DND-41 (cell line): Measurements from ENCODE around the gene ACSM6.
"Not testable (repeated sequence)": the region's sequence is repeated elsewhere in the genome, so short reads cannot be mapped to it uniquely, and the experiment has no call there.

ENCODE experiments used
- ATAC-seq: fragments of 200-7000 bp; cut with Tn5 transposase; 3 replicates; pipeline ENCODE4 v1.9.1; 2021; ENCODE audit warnings: low read depth; ENCODE audit not compliant: insufficient read depth
- DNase-seq: peaks from one replicate; pipeline ENCODE4 v3.0.0-alpha.2; 2020
- H2AFZ ChIP-seq: 2 replicates; pipeline ENCODE4 v1.6.0; 2012; ENCODE audit warnings: low read depth, low read length
- H3K27ac ChIP-seq: 2 replicates; pipeline ENCODE4 v1.5.1; 2012; ENCODE audit warnings: low read length, inconsistent platforms
- H3K27me3 ChIP-seq: fragments of 200-600 bp; sonication (generic); 2 replicates; pipeline ENCODE4 v1.6.0; 2012; ENCODE audit warnings: low read length, mild to moderate bottlenecking, inconsistent platforms; ENCODE audit not compliant: insufficient read depth, poor library complexity
- H3K36me3 ChIP-seq: 2 replicates; pipeline ENCODE4 v1.5.1; 2012; ENCODE audit warnings: low read length, inconsistent platforms; ENCODE audit not compliant: insufficient read depth
- H3K4me1 ChIP-seq: 2 replicates; pipeline ENCODE4 v1.5.1; 2012; ENCODE audit warnings: mild to moderate bottlenecking, low read length; ENCODE audit not compliant: insufficient read depth
- H3K4me2 ChIP-seq: 2 replicates; pipeline ENCODE4 v1.6.0; 2012; ENCODE audit warnings: mild to moderate bottlenecking, moderate library complexity, low read length, inconsistent platforms; ENCODE audit not compliant: insufficient read depth
- H3K4me3 ChIP-seq, 2 experiments: fragments of 200-600 bp in 1 of 2; shearing (Covaris generic) in 1 of 2; 2 replicates each; pipeline ENCODE4 v1.5.1; 2012 to 2016; ENCODE audit warnings: inconsistent platforms in 2 of 2, low read length in 2 of 2, mild to moderate bottlenecking in 2 of 2, low read depth in 1 of 2, moderate library complexity in 1 of 2
- H3K79me2 ChIP-seq: 2 replicates; pipeline ENCODE4 v1.6.0; 2012; ENCODE audit warnings: low read length, inconsistent platforms; ENCODE audit not compliant: insufficient read depth
- H3K9ac ChIP-seq: 2 replicates; pipeline ENCODE4 v1.6.0; 2012; ENCODE audit warnings: low read depth, mild to moderate bottlenecking, inconsistent platforms, low read length, moderate library complexity
- H3K9me3 ChIP-seq: 2 replicates; pipeline ENCODE4 v1.5.1; 2012; ENCODE audit warnings: low read length, moderate library complexity, mild to moderate bottlenecking, inconsistent platforms; ENCODE audit not compliant: insufficient read depth, severe bottlenecking
- H4K20me1 ChIP-seq: 2 replicates; pipeline ENCODE4 v1.6.0; 2012; ENCODE audit warnings: low read length; ENCODE audit not compliant: insufficient read depth
- EZH2 ChIP-seq: IDR thresholded peaks from 3 replicates; pipeline ENCODE4 v1.6.1; 2012; ENCODE audit warnings: borderline replicate concordance, low read depth, mild to moderate bottlenecking, moderate library complexity, low read length, inconsistent platforms; ENCODE audit not compliant: severe bottlenecking
- TF ChIP-seq, protein P1 (sequence below): IDR thresholded peaks from 2 replicates; pipeline ENCODE4 v1.5.1; 2012; ENCODE audit warnings: borderline replicate concordance, low read length, moderate library complexity, mild to moderate bottlenecking; ENCODE audit not compliant: poor library complexity, severe bottlenecking; ENCODE audit errors: extremely low read depth

ACSM6 gene

DNA sequence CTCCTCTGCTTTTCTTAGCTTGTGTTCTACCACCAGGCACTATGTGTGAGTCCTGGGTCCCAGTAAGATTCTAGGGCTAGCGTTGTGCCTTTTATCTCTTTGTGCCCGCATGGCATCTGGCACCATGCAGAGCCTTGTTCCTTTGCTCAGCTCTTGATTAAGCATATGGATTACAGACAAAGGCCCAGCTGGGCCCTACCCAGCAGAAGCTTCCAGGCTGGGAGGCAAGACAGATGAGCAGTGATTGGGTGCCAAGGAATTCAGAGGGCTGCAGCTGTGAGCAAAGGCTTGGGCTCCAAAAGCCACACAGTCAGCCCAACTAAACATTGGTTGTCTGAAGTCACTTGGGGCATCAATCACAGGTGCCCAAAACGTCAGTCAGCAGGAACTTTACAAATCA, 2.0 kb downstream of the ACSM6 start:
- H3K27ac ChIP-seq = no peak overlapping the region
- no peak for TF ChIP-seq EZH2
- TF ChIP-seq, protein P1, sequence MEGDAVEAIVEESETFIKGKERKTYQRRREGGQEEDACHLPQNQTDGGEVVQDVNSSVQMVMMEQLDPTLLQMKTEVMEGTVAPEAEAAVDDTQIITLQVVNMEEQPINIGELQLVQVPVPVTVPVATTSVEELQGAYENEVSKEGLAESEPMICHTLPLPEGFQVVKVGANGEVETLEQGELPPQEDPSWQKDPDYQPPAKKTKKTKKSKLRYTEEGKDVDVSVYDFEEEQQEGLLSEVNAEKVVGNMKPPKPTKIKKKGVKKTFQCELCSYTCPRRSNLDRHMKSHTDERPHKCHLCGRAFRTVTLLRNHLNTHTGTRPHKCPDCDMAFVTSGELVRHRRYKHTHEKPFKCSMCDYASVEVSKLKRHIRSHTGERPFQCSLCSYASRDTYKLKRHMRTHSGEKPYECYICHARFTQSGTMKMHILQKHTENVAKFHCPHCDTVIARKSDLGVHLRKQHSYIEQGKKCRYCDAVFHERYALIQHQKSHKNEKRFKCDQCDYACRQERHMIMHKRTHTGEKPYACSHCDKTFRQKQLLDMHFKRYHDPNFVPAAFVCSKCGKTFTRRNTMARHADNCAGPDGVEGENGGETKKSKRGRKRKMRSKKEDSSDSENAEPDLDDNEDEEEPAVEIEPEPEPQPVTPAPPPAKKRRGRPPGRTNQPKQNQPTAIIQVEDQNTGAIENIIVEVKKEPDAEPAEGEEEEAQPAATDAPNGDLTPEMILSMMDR = no peak
- H3K27me3 ChIP-seq = no peaks in the 10 kb centered on the region

GRCh38 chr10:95201736-95202135, 7.7 kb downstream of the ACSM6 start:
- ATAC-seq (no peak), DNase-seq (no peak)
- no peaks in the 10 kb centered on the region for H3K9me3 ChIP-seq
- H3K4me2 ChIP-seq = no peak overlapping the region
- TF ChIP-seq EZH2 = no peak
- H3K79me2 ChIP-seq = no peaks in the 10 kb centered on the region
- H3K9ac ChIP-seq = no peak overlapping the region
- H3K4me1 ChIP-seq = no peaks in the 10 kb centered on the region
- H3K4me3 ChIP-seq = no peak overlapping the region
- no peaks in the 10 kb centered on the region for H3K27me3 ChIP-seq
- H2AFZ ChIP-seq = no peak overlapping the region
- H3K36me3 ChIP-seq = no peaks in the 10 kb centered on the region
- no peak overlapping the region for H3K27ac ChIP-seq
- no peaks in the 10 kb centered on the region for H4K20me1 ChIP-seq

More for the DNA sequence above, 2.0 kb downstream of the ACSM6 start:
- no peaks in the 10 kb centered on the region for H3K9me3 ChIP-seq
- H3K4me2 ChIP-seq = no peak overlapping the region
- no peaks in the 10 kb centered on the region for H4K20me1 ChIP-seq
- no peak overlapping the region for H3K9ac ChIP-seq
- H3K79me2 ChIP-seq = no peaks in the 10 kb centered on the region
- no peaks in the 10 kb centered on the region for H3K36me3 ChIP-seq
- DNase-seq (no peak), ATAC-seq (no peak)
- H2AFZ ChIP-seq = no peak overlapping the region
- no peak overlapping the region for H3K4me3 ChIP-seq
- H3K4me1 ChIP-seq = no peaks in the 10 kb centered on the region

- H3K9ac ChIP-seq, H2AFZ ChIP-seq, DNase-seq, H3K27ac ChIP-seq, H3K36me3 ChIP-seq, ATAC-seq, H3K79me2 ChIP-seq, H3K9me3 ChIP-seq, H3K27me3 ChIP-seq, H3K4me1 ChIP-seq, H3K4me2 ChIP-seq, H4K20me1 ChIP-seq, H3K4me3 ChIP-seq: not testable (repeated sequence)
These were observed 8.8 kb downstream of the ACSM6 start for GRCh38 chr10:95202865-95203264.

DNA sequence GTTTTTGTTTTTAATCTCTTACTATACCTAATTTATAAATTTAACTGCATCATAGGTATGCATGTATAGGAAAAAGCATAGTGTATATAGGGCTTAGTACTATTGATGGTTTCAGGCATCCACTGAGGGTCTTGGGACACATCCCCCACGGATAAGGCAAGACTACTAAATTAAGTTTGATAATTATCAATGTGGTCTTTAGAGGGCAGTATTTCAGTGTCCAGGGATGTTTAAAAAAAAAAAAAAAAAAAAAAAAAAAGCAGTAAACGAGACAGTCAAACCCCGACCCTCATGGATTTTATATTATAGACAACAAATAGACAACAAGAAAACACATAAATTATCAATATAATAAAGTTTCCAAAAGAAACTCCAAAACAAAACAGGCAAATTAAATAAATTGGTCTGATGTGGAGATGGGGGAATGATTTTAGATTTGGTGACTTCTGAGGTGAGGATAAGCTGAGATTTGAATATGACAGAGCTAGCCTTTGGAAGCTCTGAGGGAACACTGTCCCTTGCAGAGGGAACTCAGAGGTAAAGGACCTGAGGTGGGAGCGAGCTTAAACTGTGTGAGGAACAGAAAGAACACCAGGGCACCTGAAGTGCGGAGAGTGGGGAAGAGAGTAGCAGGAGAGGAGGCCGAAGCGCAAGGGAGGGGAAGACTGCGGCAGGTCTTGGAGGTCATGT, 14.8 kb downstream of the ACSM6 start:
- H3K9ac ChIP-seq = no peak overlapping the region
- no peaks in the 10 kb centered on the region for H3K9me3 ChIP-seq
- H3K36me3 ChIP-seq = no peaks in the 10 kb centered on the region
- TF ChIP-seq, protein P1 = no peak
- TF ChIP-seq EZH2 = no peak
- H3K79me2 ChIP-seq = no peaks in the 10 kb centered on the region
- DNase-seq = no peak
- H3K4me3 ChIP-seq = no peak overlapping the region
- H3K27ac ChIP-seq = no peak overlapping the region
- no peak for ATAC-seq
- H3K4me1 ChIP-seq = no peaks in the 10 kb centered on the region
- no peak overlapping the region for H3K4me2 ChIP-seq
- H4K20me1 ChIP-seq = no peaks in the 10 kb centered on the region
- no peaks in the 10 kb centered on the region for H3K27me3 ChIP-seq
- H2AFZ ChIP-seq = no peak overlapping the region
